GM11168 (cell line): ENCODE data around the gene DISC1.

ENCODE experiments used
- in situ Hi-C: fragments of 300-500 bp; cut with MboI; formaldehyde crosslinking; loops from one replicate; pipeline ENCODE4 v1.12.0; 2022; ENCODE audit warnings: low sequenced_read_pairs; ENCODE audit not compliant: unreplicated experiment

DISC1 gene

DNA sequence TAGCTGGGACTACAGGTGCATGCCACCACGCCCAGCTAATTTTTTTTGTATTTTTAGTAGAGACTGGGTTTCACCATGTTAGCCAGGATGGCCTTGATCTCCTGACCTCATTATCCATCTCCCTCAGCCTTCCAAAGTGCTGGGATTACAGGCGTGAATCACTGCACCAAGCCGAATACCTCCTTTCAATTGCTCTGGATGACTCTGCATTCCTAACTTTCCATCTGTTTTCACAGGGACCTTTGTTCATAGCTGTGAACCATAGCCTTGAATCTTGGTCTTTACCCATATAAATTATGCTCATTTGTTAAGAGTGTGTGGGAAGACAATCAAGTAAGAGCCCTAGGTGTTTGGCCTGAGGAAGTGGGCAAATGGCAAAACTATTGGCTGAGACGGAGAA is 422.7 kb downstream of the DISC1 start:
- in situ Hi-C loops, result no loop called here

DNA sequence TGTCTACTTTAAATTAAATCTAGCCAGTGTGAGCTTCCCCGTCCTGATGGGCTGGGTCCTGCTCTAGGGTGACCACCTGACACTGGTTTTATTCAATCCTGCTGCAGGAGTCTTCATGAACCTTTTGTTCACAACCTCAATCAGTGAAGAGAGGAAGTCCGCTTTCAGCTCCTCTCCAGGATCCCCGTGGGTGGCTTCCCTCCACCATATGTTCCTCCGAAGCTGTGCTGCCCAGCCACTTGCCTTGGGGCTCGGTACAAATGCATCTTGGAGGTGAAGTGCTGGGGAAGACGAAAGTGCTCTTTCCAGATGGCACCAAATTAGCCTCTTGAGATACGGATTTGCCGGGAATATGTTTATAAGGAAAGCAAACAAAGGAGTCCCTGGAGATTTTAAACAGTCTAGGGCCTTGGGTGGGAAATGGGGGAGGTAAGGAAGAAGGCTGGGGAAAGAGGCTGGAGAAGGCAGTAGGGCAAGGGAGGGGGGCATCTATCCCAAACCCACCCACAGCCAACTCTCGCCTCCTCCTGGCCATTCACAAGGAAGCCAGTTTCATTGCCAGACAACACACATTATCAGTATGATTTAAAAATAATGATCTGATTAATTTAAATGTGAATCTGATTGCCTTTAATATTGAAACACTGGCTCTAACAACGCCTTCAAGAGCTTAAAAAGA is 430.8 kb downstream of the DISC1 start:
- in situ Hi-C loops, result no loop called here

- in situ Hi-C loops, result no loop called here
These were observed 431.3 kb downstream of the DISC1 start for GRCh38 chr1:232057896-232058274.

DNA sequence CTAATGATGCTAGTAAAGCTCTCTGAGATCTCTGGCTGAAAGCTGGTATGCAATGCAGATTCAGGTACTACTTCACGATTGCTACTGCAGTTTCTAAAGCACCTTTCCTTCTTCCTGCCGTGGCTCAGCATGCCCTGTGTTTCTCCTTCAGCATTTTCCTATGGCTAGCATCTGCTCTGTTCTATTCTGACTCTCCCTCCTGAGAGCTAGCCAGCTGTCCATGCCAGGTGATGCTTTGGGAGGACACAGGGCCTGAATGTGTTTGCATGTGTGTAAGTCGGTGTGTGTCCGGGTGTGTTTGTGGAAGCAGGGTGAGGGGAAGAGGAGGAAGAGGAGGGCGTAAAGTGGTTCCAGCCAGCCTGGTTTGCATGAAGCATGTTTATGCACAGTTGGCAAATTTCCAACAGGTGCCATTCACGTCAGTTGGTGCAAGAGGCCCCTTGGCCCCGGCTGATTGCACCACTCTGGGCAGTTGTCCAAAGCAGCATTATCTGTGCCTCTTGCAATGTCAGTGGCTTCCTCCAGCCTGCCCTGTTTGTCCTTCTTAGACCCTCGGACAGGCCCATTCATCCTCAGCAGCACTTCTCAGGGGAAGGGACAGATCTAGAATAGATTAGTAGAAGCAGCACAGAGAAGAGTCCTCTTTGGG is 433.3 kb downstream of the DISC1 start:
- in situ Hi-C loops, result no loop called here

DNA sequence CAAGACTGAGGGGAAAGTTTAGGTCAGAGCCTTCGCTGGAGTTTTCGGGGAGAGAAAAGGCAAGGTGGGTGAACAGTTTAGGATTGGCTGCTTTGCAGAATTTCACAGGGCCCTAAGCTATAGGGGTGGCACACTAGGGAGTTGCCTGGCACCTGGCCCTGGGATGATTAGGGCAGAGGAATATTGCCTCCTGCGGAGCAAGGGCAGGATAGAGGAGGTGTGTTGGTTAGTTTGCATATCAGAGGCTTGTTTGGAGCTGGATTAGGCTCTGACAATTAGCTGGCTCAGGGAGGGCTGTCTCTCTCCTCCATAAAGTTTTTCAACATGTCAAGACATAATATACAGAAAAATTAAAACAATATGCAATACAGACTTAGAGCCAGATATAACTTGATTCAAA is 436.4 kb downstream of the DISC1 start:
- in situ Hi-C loops, result no loop called here

- in situ Hi-C loops, result no loop called here
These were observed 439.9 kb downstream of the DISC1 start for GRCh38 chr1:232066521-232066920.

DNA sequence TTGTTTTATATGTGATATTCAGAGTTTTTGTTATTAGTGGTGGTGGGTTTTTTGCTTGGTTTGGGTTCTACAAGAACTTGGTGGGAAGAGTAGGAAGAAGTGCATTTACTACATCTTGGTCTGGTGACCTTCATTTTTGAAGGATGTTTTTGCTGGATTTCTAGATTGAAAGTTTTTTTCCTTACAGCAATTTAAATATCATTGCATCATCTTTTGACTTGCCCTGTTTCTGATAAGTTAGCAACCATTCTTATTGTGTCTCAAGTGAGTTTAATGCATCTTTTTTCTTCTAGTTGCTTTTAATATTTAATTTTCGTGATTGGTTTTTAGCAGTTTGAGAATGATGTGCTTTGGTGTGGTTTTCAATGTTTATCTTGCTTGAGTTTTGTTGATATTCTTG is 447.7 kb downstream of the DISC1 start:
- in situ Hi-C loops, result no loop called here

- in situ Hi-C loops, result no loop called here
These were observed 451.2 kb downstream of the DISC1 start for GRCh38 chr1:232077809-232078208.

DNA sequence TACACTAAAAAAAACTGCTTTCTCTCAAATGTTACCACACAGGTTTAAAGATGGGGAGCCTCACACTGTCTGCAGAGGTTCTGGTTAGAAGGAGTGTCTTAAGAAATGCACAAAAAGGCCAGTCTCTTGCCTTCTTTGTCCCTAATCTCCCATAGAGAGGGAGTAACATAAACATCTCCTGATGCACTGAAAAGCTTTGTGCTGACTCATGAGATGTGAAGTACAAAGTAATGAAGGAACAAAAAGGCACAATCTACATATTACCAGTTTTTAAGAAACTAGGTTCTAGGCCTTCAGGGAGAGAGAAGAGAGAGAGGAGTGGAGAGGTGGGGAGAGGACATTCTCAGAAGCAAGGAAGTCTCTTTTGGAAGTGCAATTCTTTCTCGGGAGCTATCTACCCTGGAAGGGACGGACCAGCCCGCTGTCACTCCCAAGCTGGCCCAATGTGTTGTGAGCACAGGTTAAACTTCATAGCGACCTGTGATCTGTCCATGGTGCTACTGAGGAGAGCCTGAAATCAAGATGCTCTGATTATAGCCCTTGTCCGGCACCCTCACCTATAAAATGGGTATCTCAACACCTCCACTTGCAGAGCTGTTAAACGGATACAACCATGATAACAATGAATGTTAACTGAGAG is 458.1 kb downstream of the DISC1 start:
- in situ Hi-C loops, result no loop called here

- in situ Hi-C loops, result no loop called here
These were observed 464.2 kb downstream of the DISC1 start for GRCh38 chr1:232090816-232091215.
